T-helper 9 cell (primary cell): ENCODE data around the gene RALGAPA2.
"Not testable (repeated sequence)": the region's sequence is repeated elsewhere in the genome, so short reads cannot be mapped to it uniquely, and the experiment has no call there.

Source experiments
- DNase-seq: peaks from one replicate; pipeline ENCODE4 v3.0.0-alpha.2; 2020

RALGAPA2 gene

GRCh38 chr20:20362774-20363433, 349.5 kb downstream of the RALGAPA2 start:
- DNase-seq, result no peak

- DNase-seq, result no peak
These were observed 352.0 kb downstream of the RALGAPA2 start for GRCh38 chr20:20360464-20360863.

GRCh38 chr20:20359628-20360027, 352.8 kb downstream of the RALGAPA2 start:
- DNase-seq, result no peak

- DNase-seq, result no peak
These were observed 353.6 kb downstream of the RALGAPA2 start for GRCh38 chr20:20358801-20359200.

- DNase-seq, result not testable (repeated sequence)
These were observed 356.9 kb downstream of the RALGAPA2 start for GRCh38 chr20:20355503-20355902.

- no peak for DNase-seq
These were observed 358.9 kb downstream of the RALGAPA2 start for GRCh38 chr20:20353576-20353975.

GRCh38 chr20:20344476-20344875, 368.0 kb downstream of the RALGAPA2 start:
- no peak for DNase-seq

GRCh38 chr20:20343932-20344331, 368.5 kb downstream of the RALGAPA2 start:
- DNase-seq, result no peak
